ENCODE results near the gene SLC35A2. TPM values are rescaled to one million over a fixed set of nuclear protein-coding genes. Genes with fewer than 3 reads are reported as not detected.

Gene SLC35A2
- total and polyA plus RNA-seq, 2 experiments from 2014 or later, result 40.8 to 95.9 TPM

DNA sequence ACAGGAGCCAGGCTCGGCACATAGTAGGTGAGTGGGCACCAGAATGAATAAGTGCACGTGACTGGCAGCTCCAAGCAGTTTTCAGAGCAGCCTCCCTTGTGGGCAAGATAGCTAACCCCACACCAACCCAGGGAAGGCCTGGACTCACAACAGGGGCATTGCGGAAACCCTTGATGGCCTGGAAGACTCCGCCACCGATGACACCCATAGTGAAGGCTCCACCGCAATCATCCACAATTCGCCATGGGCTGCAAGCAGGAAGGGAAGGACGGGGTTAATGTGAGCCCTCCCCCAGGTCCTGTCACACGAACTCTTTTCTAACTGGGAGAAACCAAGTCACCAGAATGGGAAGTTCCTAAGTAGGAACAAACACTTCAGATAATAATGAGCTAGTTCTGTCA is 14.8 kb downstream of the SLC35A2 start:
- no peak overlapping the region for H2AFZ ChIP-seq
- no peak for DNase-seq (ENCODE audit: low spot score)
- no peaks in the 10 kb centered on the region for H3K9me3 ChIP-seq (ENCODE audit: low read depth)
- no peaks in the 10 kb centered on the region for H4K20me1 ChIP-seq (ENCODE audit: insufficient read depth, poor library complexity, severe bottlenecking)
- no peaks in the 10 kb centered on the region for H3K27me3 ChIP-seq
- 62% methylated on average over 9 of the region's 9 CpGs for WGBS (ENCODE audit: low lambda C conversion rate, missing lambda C conversion rate)
- no peaks in the 10 kb centered on the region for H3K9me2 ChIP-seq (replicated peaks; ENCODE audit: insufficient read depth)
- peak overlapping the region; percentile 99 for H3K27ac ChIP-seq
- peaks cover 31% of the 10 kb centered on the region for H3K79me2 ChIP-seq
- TF ChIP-seq EZH2phosphoT487 (IDR thresholded peaks at IDR 0.05; ENCODE audit: low read depth, severe bottlenecking, unreplicated experiment), result no peak
- TF ChIP-seq EZH2 (IDR thresholded peaks at IDR 0.05; ENCODE audit: borderline replicate concordance), result no peak
- TF ChIP-seq, protein P1, sequence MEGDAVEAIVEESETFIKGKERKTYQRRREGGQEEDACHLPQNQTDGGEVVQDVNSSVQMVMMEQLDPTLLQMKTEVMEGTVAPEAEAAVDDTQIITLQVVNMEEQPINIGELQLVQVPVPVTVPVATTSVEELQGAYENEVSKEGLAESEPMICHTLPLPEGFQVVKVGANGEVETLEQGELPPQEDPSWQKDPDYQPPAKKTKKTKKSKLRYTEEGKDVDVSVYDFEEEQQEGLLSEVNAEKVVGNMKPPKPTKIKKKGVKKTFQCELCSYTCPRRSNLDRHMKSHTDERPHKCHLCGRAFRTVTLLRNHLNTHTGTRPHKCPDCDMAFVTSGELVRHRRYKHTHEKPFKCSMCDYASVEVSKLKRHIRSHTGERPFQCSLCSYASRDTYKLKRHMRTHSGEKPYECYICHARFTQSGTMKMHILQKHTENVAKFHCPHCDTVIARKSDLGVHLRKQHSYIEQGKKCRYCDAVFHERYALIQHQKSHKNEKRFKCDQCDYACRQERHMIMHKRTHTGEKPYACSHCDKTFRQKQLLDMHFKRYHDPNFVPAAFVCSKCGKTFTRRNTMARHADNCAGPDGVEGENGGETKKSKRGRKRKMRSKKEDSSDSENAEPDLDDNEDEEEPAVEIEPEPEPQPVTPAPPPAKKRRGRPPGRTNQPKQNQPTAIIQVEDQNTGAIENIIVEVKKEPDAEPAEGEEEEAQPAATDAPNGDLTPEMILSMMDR (IDR thresholded peaks at IDR 0.05; ENCODE audit: poor library complexity), result no peak
- peak overlapping the region; percentile 85 for H3K4me2 ChIP-seq
- peak overlapping the region; percentile 56 for H3K4me3 ChIP-seq
- H3K36me3 ChIP-seq (replicated peaks; ENCODE audit: insufficient read depth, low read depth), result no peaks in the 10 kb centered on the region
- H3K4me1 ChIP-seq (ENCODE audit: insufficient read depth), result peaks cover 5% of the 10 kb centered on the region

- no peaks in the 10 kb centered on the region for H3K9me3 ChIP-seq (ENCODE audit: low read depth)
- H3K4me3 ChIP-seq, result no peak overlapping the region
- TF ChIP-seq EZH2phosphoT487 (IDR thresholded peaks at IDR 0.05; ENCODE audit: low read depth, severe bottlenecking, unreplicated experiment), result no peak
- TF ChIP-seq, protein P1 (IDR thresholded peaks at IDR 0.05; ENCODE audit: poor library complexity), result no peak
- no peak for TF ChIP-seq EZH2 (IDR thresholded peaks at IDR 0.05; ENCODE audit: borderline replicate concordance)
- WGBS (ENCODE audit: low lambda C conversion rate, missing lambda C conversion rate), result 81% methylated on average over 6 of the region's 6 CpGs
- H3K36me3 ChIP-seq (replicated peaks; ENCODE audit: insufficient read depth, low read depth), result no peaks in the 10 kb centered on the region
- H3K9me2 ChIP-seq (replicated peaks; ENCODE audit: insufficient read depth), result no peaks in the 10 kb centered on the region
- H3K4me2 ChIP-seq, result no peak overlapping the region
- H3K79me2 ChIP-seq, result peaks cover 25% of the 10 kb centered on the region
- DNase-seq (ENCODE audit: low spot score), result no peak
- H4K20me1 ChIP-seq (ENCODE audit: insufficient read depth, poor library complexity, severe bottlenecking), result no peaks in the 10 kb centered on the region
- H2AFZ ChIP-seq, result no peak overlapping the region
- no peak overlapping the region for H3K27ac ChIP-seq
- no peaks in the 10 kb centered on the region for H3K27me3 ChIP-seq
- H3K4me1 ChIP-seq (ENCODE audit: insufficient read depth), result peaks cover 5% of the 10 kb centered on the region
Observed at GRCh38 chrX:48894891-48895290, 16.6 kb downstream of the SLC35A2 start.

- Histone ChIP-seq H3K79me2 (peaks cover 14% of the 10 kb centered on the region), H4K20me1 (ENCODE audit: insufficient read depth, poor library complexity, severe bottlenecking) (no peaks in the 10 kb centered on the region), H3K27me3 (no peaks in the 10 kb centered on the region), H3K4me2 (no peak overlapping the region), H3K9me3 (ENCODE audit: low read depth) (no peaks in the 10 kb centered on the region), H3K36me3 (replicated peaks; ENCODE audit: insufficient read depth, low read depth) (no peaks in the 10 kb centered on the region), H3K27ac (no peak overlapping the region), H3K4me3 (no peak overlapping the region), H3K9me2 (replicated peaks; ENCODE audit: insufficient read depth) (no peaks in the 10 kb centered on the region), H3K4me1 (ENCODE audit: insufficient read depth) (peaks cover 5% of the 10 kb centered on the region), H2AFZ (no peak overlapping the region)
- TF ChIP-seq, protein P1 (IDR thresholded peaks at IDR 0.05; ENCODE audit: poor library complexity), result no peak
- TF ChIP-seq EZH2 (IDR thresholded peaks at IDR 0.05; ENCODE audit: borderline replicate concordance), result no peak
- no peak for TF ChIP-seq EZH2phosphoT487 (IDR thresholded peaks at IDR 0.05; ENCODE audit: low read depth, severe bottlenecking, unreplicated experiment)
- 66% methylated on average over 14 of the region's 16 CpGs for WGBS (ENCODE audit: low lambda C conversion rate, missing lambda C conversion rate)
- DNase-seq (ENCODE audit: low spot score), result no peak
Observed at GRCh38 chrX:48893556-48894348, 17.7 kb downstream of the SLC35A2 start.
